Measurements from ENCODE around the gene RAD51B. TPM values are rescaled to one million over a fixed set of nuclear protein-coding genes. Genes with fewer than 3 reads are reported as not detected.

The RAD51B gene
- total and polyA plus RNA-seq, 9 donors: 21.6 to 70.1 (median 35.1) TPM

DNA sequence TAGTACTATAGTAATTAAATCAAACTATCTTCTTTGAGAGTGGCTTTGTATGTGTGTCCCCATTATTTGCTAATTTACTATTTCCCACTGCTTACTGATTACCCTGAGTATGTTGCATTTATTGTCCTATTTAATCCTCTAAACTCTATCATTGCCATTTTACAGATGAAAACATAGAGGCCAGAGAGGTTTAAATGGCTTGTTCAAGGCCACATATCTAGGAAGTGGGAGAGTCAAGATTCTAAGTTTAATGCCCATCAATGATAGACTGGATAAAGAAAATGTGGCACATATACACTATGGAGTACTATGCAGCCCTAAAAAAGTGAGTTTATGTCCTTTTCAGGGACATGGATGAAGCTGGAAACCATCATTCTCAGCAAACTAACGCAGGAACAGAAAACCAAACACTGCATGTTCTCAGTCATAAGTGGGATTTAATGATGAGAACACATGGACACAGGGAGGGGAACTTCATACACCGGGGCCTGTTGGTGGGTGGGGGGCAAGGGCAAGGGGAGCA is 553.6 kb downstream of the RAD51B start:
- no peaks in the 10 kb centered on the region for H3K36me3 ChIP-seq
- TF ChIP-seq POLR2A (IDR thresholded peaks at IDR 0.05) (no peak), EP300 (IDR thresholded peaks at IDR 0.05) (no peak)
- TF ChIP-seq, protein P1, sequence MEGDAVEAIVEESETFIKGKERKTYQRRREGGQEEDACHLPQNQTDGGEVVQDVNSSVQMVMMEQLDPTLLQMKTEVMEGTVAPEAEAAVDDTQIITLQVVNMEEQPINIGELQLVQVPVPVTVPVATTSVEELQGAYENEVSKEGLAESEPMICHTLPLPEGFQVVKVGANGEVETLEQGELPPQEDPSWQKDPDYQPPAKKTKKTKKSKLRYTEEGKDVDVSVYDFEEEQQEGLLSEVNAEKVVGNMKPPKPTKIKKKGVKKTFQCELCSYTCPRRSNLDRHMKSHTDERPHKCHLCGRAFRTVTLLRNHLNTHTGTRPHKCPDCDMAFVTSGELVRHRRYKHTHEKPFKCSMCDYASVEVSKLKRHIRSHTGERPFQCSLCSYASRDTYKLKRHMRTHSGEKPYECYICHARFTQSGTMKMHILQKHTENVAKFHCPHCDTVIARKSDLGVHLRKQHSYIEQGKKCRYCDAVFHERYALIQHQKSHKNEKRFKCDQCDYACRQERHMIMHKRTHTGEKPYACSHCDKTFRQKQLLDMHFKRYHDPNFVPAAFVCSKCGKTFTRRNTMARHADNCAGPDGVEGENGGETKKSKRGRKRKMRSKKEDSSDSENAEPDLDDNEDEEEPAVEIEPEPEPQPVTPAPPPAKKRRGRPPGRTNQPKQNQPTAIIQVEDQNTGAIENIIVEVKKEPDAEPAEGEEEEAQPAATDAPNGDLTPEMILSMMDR (IDR thresholded peaks at IDR 0.05): no peak
- no peak for DNase-seq
- intact Hi-C loops (cut with DNase I): no loop called here
- no peak overlapping the region for H3K27ac ChIP-seq
- 94 to 96% (median 95%) methylated on average over 2 of the region's 2 CpGs for WGBS, 3 donors
- no peaks in the 10 kb centered on the region for H3K9me3 ChIP-seq
- peaks cover 5% of the 10 kb centered on the region for H3K4me1 ChIP-seq (ENCODE audit: insufficient read depth)
- no peaks in the 10 kb centered on the region for H3K27me3 ChIP-seq
- no peak overlapping the region for H3K4me3 ChIP-seq

DNA sequence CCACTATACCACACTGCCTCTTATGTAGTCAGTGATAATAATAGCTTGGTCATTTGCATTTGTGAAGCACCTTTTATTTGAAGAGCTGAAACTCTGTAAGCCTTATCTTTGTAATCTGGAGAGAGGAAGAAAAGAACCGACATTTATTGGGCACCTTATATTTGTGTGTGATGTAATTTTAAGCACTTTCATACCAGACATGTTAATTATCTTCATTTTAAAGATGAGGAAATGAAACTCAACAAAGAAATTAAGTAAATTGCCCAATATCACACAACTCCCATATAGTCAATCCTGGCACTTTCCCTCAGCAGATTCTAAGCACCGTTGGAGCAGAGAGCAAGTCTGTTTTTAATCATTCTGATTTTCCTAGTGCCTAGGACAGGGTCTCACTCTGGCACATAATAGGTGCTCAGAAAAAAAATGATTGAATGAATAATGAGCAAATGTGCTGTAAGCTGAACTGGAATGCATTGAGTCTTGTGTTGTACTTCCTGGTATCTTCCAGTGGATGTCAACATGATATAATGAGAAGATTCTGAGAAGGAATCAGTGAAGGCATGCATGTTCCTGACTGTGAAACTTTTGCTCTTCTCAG is 554.4 kb downstream of the RAD51B start:
- DNase-seq: no peak
- Histone ChIP-seq H3K27me3 (no peaks in the 10 kb centered on the region), H3K36me3 (no peaks in the 10 kb centered on the region), H3K4me3 (no peak overlapping the region), H3K9me3 (no peaks in the 10 kb centered on the region), H3K27ac (no peak overlapping the region), H3K4me1 (ENCODE audit: insufficient read depth) (peaks cover 5% of the 10 kb centered on the region)
- intact Hi-C loops (cut with DNase I): no loop called here
- WGBS, 3 donors: 70 to 77% (median 74%) methylated on average over 2 of the region's 2 CpGs
- TF ChIP-seq POLR2A (IDR thresholded peaks at IDR 0.05): no peak
- TF ChIP-seq, protein P1 (IDR thresholded peaks at IDR 0.05): no peak
- no peak for TF ChIP-seq EP300 (IDR thresholded peaks at IDR 0.05)

DNA sequence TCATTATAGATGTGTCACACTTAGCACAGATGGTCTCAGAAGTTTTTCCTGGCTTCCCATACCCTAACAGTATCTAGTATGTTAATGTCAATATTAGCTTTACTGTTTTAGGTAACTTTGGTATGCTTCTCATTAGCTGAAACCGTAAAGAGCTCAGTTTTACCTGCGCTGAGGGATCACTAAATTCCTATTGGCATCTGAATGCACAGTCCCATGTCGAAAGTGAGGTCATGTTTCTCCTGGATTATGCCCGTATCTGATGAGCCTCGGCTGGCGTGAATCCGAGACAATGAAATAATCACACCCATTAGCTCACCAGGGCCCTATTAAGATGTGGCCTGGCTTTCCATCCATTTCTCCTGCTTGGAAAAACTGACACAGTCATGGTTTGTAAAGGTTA is 555.1 kb downstream of the RAD51B start:
- H3K4me3 ChIP-seq: no peak overlapping the region
- H3K9me3 ChIP-seq: no peaks in the 10 kb centered on the region
- H3K36me3 ChIP-seq: no peaks in the 10 kb centered on the region
- peaks cover 5% of the 10 kb centered on the region for H3K4me1 ChIP-seq (ENCODE audit: insufficient read depth)
- H3K27me3 ChIP-seq: no peaks in the 10 kb centered on the region
- 90 to 94% (median 91%) methylated on average over 7 of the region's 7 CpGs for WGBS, 3 donors
- TF ChIP-seq EP300 (IDR thresholded peaks at IDR 0.05) (no peak), POLR2A (IDR thresholded peaks at IDR 0.05) (no peak)
- TF ChIP-seq, protein P1 (IDR thresholded peaks at IDR 0.05): no peak
- no peak overlapping the region for H3K27ac ChIP-seq
- no peak for DNase-seq
- intact Hi-C loops (cut with DNase I): no loop called here

DNA sequence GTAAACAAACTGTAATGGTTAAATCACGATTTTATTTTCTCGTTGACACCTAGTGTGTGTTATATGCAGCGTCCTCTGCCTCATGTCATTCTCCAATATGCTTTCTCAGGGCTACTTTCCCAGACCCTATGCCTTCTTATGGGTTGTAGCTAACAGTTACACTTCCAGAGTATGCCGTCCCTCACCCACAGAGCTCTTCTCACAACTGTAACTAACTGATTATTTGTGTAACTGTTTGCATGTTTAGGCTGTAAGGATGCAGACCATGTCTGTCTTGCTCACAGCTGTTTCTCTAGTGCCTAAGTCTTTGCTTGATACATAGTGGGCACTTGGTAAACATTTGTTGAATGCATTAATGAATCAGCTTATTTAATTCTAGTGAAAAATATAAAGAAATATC is 555.8 kb downstream of the RAD51B start:
- H3K36me3 ChIP-seq: no peaks in the 10 kb centered on the region
- 73 to 83% (median 80%) methylated on average over 4 of the region's 4 CpGs for WGBS, 3 donors
- TF ChIP-seq POLR2A (IDR thresholded peaks at IDR 0.05) (no peak), EP300 (IDR thresholded peaks at IDR 0.05) (no peak)
- TF ChIP-seq, protein P1 (IDR thresholded peaks at IDR 0.05): no peak
- intact Hi-C loops (cut with DNase I): no loop called here
- H3K9me3 ChIP-seq: no peaks in the 10 kb centered on the region
- H3K27me3 ChIP-seq: no peaks in the 10 kb centered on the region
- peaks cover 5% of the 10 kb centered on the region for H3K4me1 ChIP-seq (ENCODE audit: insufficient read depth)
- DNase-seq: no peak
- H3K27ac ChIP-seq: no peak overlapping the region
- no peak overlapping the region for H3K4me3 ChIP-seq

All from ovary (tissue), 9 donors.